ENCODE data around the gene APOBR.
"Not testable (repeated sequence)": the region's sequence is repeated elsewhere in the genome, so short reads cannot be mapped to it uniquely, and the experiment has no call there.

Gene APOBR, protein sequence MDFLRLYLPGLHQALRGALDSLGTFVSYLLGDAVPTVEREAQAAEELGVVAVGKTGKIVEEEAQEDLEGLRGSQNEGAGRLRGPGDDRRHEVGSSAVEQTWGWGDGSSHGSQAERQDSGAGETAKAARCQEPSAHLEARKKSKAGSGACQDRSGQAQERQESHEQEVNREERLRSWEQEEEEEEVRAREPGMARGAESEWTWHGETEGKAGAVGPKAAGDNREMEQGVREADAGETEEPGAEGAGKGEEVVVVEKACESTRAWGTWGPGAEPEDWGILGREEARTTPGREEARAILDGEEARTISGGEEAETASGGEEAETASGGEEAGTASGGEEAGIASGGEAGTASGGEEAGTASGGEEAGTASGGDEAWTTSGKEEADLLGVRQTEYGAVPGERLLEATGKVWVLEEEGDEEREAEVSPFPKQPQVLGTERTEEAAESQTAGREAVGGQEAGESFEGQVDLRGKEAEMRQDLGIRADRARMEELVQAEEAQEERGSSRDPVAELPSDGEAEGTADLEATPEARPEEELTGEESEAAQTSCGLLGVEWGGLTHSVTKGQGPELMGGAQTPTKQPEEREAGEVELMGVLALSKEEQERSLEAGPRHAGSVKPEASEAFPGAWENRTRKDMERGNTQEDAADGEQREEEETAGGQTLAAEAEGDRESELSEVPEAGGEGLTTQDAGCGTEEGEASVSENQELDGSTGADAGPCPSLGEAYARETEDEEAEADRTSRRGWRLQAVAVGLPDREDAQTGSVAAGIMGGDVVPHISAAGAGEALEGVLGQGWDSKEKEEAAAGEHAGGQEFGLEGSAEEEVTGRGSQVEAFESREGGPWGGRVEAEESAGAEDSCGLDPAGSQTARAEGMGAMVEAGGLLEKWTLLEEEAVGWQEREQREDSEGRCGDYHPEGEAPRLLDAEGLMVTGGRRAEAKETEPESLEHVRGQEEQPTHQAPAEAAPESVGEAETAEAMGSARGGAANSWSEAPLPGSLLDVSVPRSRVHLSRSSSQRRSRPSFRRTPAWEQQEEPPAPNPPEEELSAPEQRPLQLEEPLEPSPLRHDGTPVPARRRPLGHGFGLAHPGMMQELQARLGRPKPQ

DNA sequence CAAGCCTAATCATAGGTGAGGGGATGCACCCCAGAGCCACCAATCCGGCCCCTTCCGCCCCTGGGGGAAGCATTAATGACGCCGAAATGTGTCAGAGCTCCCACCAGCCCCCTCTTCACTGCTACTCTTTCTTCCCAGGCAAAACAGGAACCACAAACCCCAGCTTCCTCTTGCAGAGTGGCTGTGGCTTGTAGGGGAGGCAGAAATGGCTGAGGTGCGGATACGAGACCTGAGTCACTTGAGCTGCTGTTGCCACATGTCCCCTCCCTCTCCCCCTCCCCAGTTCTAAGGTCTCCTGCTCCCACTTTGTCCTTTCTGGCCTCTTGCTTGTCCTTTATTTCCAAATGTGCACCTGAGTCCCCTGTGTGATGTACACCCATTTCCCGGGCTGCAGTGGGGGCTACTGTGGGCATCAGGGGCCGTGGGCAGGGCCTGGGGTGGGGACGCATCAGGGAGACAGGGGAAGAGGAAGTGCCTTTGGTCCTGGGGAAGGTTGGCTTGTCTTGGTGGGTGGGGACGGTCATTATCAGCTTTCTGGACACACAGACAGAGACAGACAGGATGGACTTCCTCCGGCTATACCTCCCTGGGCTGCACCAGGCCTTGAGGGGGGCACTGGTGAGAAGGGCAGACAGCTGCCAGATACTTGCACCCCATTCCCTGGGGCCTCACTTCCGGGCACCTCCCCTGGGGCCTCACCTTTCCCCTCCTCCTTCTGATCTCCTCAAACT is at the start of gene APOBR:
Gene APOBR (plus strand): TSS at position 523 of the 731 bp plus-strand sequence. CDS start 39 bp downstream, at position 562.
- Mint-ChIP-seq H3K9me3 (ENCODE audit: low read depth) (no peaks in the 10 kb centered on the region), H3K36me3 (no peaks in the 10 kb centered on the region), H3K4me1 (ENCODE audit: low read depth) (peaks cover 48% of the 10 kb centered on the region), H3K27ac (peak within 1 kb of the TSS; percentile 95), H3K27me3 (no peaks in the 10 kb centered on the region), H3K4me3 (peak within 1 kb of the TSS; percentile 86)

DNA sequence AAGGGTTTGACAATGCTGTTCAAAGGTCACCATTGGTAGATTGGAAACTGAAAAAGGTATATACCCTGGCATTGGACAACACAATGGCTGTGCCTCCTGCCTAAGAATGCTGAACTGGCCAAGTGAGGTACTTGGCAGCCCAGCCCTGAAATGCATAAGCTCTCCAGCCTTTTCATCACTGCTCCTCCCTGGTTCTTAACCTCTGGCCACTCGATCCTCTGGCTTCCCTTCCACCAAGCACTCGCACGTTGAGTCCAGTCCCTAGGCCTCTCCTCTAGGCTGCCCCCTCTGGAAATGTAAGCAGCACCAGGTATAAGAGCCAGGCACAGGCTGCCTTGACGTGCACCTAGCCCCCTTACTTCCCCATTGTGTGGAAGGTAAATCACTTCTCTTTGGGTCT is 48.1 kb upstream of the APOBR start:
- H3K27me3 Mint-ChIP-seq: not testable (repeated sequence)

DNA sequence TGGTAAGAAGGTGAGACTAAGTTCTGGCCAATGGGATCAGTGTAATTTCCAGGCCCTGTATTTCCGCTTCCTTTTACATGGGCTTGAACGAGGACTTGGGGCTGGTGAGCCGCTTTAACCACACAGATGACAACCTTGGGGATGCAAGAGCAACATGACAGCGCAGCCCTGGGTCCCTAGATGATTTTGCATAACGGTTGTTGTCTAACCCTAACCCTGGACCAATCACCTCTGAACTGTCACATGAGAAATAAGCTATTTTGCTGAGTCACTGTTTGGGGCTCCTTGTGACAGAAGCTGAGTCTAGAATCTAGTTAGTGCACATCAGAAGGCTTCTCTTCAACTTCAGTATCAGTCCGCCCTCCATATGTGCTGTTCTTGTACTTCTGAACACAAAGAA is 47.4 kb upstream of the APOBR start:
- not testable (repeated sequence) for H3K36me3 Mint-ChIP-seq; H3K4me3 Mint-ChIP-seq; H3K4me1 Mint-ChIP-seq (ENCODE audit: low read depth); H3K27ac Mint-ChIP-seq; H3K9me3 Mint-ChIP-seq (ENCODE audit: low read depth); H3K27me3 Mint-ChIP-seq

More for the DNA sequence above, 48.1 kb upstream of the APOBR start:
- not testable (repeated sequence) for H3K27ac Mint-ChIP-seq; H3K36me3 Mint-ChIP-seq; H3K4me3 Mint-ChIP-seq; H3K9me3 Mint-ChIP-seq (ENCODE audit: low read depth); H3K4me1 Mint-ChIP-seq (ENCODE audit: low read depth)

DNA sequence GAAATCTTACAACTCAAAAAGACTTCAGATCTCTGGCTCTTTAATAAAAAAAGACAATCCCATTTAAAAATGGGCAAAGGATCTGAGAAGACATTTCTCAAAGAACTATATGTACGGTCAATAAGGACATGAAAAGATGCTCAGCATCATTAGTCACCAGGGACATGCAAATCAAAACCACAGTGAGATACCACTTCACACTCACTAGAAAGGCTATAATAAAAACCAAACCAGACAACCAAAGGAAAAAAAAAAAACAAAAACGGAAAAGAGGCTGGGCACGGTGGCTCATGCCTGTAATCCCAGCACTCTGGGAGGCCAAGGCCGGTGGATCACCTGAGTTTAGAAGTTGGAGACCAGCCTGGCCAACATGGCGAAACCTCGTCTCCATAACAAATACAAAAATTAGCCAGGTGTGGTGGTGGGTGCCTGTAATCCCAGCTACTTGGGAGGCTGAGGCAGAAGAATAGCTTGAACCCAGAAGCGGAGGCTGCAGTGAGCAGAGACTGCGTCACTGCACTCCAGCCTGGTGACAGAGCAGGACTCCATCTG is 20.7 kb upstream of the APOBR start:
- Mint-ChIP-seq H3K4me1 (ENCODE audit: low read depth) (peaks cover 6% of the 10 kb centered on the region), H3K36me3 (peaks cover 7% of the 10 kb centered on the region)

DNA sequence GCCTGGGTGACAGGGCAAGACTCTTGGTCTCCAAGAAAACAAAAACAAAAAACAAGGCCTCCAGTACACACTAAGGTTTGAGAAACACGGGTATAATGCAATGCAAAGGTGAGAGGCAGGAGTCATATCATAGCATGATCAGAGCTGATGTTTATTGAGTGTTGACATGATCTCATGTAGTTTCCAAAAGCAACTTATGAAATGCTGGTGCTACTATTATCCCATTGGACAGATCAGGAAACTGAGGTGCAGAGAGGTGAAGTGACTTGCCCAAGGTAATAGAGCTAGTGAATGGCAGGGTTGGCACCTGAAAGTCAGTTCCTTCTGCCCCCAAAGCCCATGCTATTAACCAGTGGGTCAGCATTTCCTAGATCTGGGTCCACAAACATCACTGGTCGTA is 19.2 kb upstream of the APOBR start:
- Mint-ChIP-seq H3K36me3 (peaks cover 7% of the 10 kb centered on the region), H3K27ac (no peak overlapping the region), H3K9me3 (ENCODE audit: low read depth) (no peaks in the 10 kb centered on the region), H3K4me3 (no peak overlapping the region), H3K4me1 (ENCODE audit: low read depth) (peaks cover 6% of the 10 kb centered on the region), H3K27me3 (no peaks in the 10 kb centered on the region)

More for the DNA sequence above, 20.7 kb upstream of the APOBR start:
- Mint-ChIP-seq H3K4me3 (no peak overlapping the region), H3K27ac (peak overlapping the region; percentile 82), H3K27me3 (no peaks in the 10 kb centered on the region), H3K9me3 (ENCODE audit: low read depth) (no peaks in the 10 kb centered on the region)

DNA sequence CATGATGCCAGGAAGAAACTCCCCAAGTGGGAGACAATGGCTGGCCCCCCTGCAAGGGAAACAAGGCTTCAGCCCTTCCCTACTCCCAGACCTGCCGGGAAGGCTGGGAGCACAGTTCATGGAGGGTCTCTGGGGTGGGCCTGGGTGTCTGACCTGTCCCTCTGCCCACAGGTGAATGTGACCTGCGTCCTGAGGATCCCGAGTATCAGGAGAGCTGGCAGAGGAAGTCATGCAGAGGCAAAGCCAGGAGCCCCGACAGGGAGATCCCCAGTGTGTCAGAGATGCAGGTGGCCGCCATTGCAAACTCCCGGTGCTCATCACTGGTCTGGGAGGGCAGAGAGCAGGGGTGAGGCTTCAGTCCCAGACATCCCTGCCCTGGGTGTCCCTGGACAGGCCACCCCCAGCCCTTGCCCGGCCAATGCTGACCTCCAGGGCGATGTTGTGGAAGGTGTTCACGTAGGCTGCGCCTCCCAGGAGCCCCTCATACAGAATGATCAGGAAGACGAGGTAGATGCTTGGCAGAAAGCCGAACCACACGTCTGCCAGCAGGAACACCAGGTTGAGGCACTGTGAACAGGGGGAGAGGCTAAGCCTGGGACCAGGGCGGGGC is 17.0 kb upstream of the APOBR start:
- no peak overlapping the region for H3K4me3 Mint-ChIP-seq
- H3K9me3 Mint-ChIP-seq (ENCODE audit: low read depth): no peaks in the 10 kb centered on the region
- H3K36me3 Mint-ChIP-seq: peaks cover 5% of the 10 kb centered on the region
- no peak overlapping the region for H3K27ac Mint-ChIP-seq
- H3K4me1 Mint-ChIP-seq (ENCODE audit: low read depth): peaks cover 6% of the 10 kb centered on the region
- H3K27me3 Mint-ChIP-seq: no peaks in the 10 kb centered on the region

DNA sequence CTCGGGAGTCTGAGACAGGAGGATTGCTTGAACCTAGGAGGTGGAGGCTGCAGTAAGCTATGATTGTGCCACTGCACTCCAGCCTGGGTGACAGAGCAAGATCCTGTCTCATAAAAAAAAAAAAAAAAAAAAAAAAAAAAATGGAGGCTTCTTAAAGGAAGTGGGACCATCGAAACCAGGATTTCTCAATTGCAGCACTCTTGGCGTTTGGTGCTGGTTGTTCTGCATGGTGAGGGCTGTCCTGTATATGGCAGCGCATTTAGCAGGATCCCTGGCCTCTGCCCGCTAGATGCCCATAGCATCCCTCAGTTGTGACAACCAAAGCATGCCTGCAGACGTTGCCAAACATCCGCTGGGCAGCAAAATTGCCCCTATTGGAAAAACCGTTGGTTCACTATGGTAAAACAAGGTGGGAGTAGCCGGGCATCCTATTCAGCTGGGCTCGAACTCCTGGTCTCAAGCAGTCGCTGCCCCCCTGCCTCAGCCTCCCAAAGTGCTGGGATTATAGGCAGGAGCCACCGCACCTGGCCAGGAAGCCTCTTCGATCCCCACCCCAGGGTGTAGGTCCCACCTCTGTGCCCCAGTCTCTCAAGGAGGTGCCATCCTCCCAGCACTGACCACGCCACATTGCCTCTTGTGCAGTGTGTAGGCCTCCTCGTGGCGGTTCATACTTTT is 15.8 kb upstream of the APOBR start:
- H3K27me3 Mint-ChIP-seq: no peaks in the 10 kb centered on the region
- no peak overlapping the region for H3K4me3 Mint-ChIP-seq
- H3K36me3 Mint-ChIP-seq: peaks cover 4% of the 10 kb centered on the region
- no peak overlapping the region for H3K27ac Mint-ChIP-seq
- peaks cover 3% of the 10 kb centered on the region for H3K4me1 Mint-ChIP-seq (ENCODE audit: low read depth)
- H3K9me3 Mint-ChIP-seq (ENCODE audit: low read depth): no peaks in the 10 kb centered on the region

DNA sequence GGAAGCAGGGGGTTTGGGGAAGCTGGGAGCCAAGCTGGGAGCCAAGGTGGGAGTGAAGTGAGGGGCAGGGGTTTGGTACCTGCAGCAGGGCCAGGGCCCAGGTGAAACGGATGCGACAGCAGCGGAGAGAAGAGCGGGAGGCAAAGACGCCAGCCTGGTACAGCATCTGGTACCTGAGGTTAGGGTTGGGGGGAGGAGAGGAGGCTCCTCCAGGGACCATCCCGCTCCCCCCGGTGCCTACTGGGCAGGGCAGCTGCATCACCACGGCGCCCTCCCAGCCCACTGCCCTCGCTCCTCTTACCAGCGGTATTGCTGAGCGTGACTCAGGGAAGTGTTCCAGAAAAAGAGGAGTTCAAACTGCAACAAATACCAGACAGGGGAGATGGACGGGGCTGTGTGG is 12.4 kb upstream of the APOBR start:
- Mint-ChIP-seq H3K27ac (no peak overlapping the region), H3K27me3 (no peaks in the 10 kb centered on the region), H3K4me1 (ENCODE audit: low read depth) (peaks cover under 1% of the 10 kb centered on the region), H3K36me3 (no peaks in the 10 kb centered on the region), H3K9me3 (ENCODE audit: low read depth) (no peaks in the 10 kb centered on the region), H3K4me3 (no peak overlapping the region)

DNA sequence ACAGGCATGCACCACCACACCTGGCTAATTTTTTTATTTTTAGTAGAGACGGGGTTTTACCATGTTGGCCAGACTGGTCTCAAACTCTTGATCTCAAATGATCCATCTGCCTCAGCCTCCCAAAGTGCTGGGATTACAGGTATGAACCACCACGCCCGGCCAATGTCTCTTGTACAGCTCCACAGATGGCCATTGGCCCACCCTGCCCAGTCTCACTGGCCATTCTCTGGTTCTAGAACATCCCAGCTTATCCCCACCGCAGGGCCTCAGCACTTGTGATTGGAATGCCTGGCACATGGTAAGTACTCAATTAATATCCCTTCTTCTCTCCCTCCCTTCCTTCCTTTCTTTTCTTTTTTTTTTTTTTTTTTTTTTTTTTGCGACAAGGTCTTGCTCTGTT is 11.1 kb upstream of the APOBR start:
- not testable (repeated sequence) for H3K27me3 Mint-ChIP-seq; H3K4me1 Mint-ChIP-seq (ENCODE audit: low read depth); H3K27ac Mint-ChIP-seq; H3K36me3 Mint-ChIP-seq; H3K9me3 Mint-ChIP-seq (ENCODE audit: low read depth); H3K4me3 Mint-ChIP-seq

DNA sequence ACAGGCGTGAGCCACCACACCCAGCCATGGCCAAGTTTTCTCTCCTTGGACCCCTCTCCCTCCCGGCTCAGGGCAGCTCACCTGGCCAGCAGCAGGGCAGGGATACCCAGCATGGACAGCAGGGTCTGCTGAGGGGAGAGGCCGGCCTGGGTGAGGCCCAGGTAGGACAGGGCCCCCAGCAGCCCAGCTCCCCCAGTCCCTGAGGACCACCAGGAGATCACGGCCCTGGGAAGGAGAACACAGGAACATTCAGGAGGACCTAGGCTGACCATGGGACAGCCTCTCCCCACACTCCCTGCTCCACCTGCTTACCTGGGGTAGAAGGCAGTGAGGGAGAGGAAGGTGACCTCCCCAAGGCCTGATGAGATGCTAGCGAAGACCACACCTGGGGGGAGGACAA is 8.2 kb upstream of the APOBR start:
- Mint-ChIP-seq H3K4me1 (ENCODE audit: low read depth) (peaks cover 14% of the 10 kb centered on the region), H3K4me3 (no peak overlapping the region), H3K27me3 (no peaks in the 10 kb centered on the region), H3K36me3 (no peaks in the 10 kb centered on the region), H3K9me3 (ENCODE audit: low read depth) (no peaks in the 10 kb centered on the region), H3K27ac (no peak overlapping the region)

DNA sequence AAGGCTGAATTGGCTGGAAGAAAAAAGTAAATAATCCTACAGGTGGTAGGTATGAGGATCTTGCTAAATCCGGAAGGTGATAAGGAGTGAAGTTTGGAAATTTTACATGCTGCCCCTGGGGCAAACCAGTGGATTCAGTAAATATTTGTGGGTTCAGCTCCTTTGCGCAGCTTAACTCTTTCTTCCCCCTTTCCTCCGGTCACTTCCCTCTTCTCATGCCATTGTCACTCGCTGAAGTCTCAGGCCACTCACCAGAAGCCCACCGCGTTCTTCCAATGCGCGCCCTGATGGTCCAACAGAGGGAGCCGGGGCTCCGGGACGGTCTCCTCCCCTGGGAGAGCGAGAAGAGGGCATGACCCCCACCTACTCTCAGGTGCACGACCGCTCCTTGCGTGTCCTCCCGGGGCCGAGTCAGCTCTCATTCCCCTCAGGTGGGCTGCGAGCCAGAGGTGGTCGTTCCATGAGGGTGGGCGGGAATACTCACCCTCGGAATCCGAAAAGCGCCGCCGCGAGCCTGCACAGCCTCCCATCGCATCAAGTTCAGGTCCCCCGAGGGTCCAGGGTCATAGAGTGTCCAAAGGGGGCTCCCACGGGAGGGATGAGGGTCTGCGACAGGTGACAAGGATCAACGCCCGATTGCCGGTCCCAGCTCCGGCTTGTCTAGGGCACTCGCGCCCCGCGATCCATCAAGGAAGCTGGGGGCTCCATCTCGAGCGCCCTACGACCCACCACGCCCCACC is 3.0 kb upstream of the APOBR start:
- Mint-ChIP-seq H3K9me3 (ENCODE audit: low read depth) (no peaks in the 10 kb centered on the region), H3K36me3 (no peaks in the 10 kb centered on the region), H3K4me1 (ENCODE audit: low read depth) (peaks cover 55% of the 10 kb centered on the region), H3K27ac (peak overlapping the region; percentile 100), H3K27me3 (no peaks in the 10 kb centered on the region), H3K4me3 (peak overlapping the region; percentile 95)

DNA sequence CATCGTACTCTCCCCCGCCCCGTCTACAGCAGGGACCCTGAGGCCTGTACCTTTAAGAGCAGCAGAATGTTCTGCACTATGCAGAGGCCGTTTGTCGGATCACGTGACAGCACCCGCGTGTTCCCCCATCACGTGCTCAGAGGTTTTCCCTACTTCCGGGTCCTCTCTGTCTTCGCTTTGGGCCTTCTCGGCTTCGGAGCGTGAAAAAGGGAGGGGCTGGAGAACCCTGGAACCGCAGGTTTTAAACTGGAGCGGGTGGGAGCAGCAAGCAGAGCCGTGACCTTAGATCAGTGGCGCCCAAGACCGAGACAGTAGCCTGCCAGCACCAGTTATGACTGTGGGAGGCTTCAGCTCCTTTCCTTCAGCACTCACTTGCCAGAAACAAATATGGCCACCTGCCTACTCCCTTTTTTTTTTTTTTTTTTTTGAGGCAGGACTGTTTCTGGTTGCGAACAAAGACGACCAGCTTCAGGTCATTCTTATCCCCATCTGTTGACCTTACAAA is 2.4 kb upstream of the APOBR start, which contains the start of gene CLN3:
Gene CLN3 (minus strand): TSS at position 105 of the 505 bp plus-strand sequence. CDS start 315 bp downstream, outside the sequence.
- Mint-ChIP-seq H3K27ac (peak within 1 kb of the TSS; percentile 100), H3K4me3 (peak within 1 kb of the TSS; percentile 95), H3K27me3 (no peaks in the 10 kb centered on the region), H3K4me1 (ENCODE audit: low read depth) (peaks cover 60% of the 10 kb centered on the region), H3K9me3 (ENCODE audit: low read depth) (no peaks in the 10 kb centered on the region), H3K36me3 (no peaks in the 10 kb centered on the region)

DNA sequence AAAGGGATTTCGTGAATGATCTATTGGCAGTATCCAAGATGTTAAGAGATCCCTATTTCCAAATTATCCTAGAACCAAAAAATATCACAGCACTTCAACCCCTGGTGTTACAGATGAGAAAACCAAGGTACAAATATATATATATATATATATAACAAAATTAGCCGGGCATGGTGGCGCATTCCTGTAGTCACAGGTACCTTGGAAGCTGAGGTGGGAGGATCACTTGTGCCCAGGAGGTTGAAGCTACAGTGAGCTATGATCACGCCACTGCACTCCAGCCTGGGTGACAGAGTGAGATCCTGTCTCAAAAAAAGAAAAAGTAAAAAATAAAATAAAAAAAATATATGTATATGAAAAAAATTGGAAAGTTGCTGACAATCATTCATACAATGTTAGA is 1.9 kb upstream of the APOBR start:
- Mint-ChIP-seq H3K36me3 (no peaks in the 10 kb centered on the region), H3K4me1 (ENCODE audit: low read depth) (peaks cover 58% of the 10 kb centered on the region)

More for the DNA sequence above, 1.9 kb upstream of the APOBR start:
- H3K9me3 Mint-ChIP-seq (ENCODE audit: low read depth): no peaks in the 10 kb centered on the region
- H3K27ac Mint-ChIP-seq: peak overlapping the region; percentile 100
- H3K4me3 Mint-ChIP-seq: peak overlapping the region; percentile 95
- no peaks in the 10 kb centered on the region for H3K27me3 Mint-ChIP-seq
